H9 (cell line): ENCODE measurements around the gene CTU2. TPM values are rescaled to one million over a fixed set of nuclear protein-coding genes. Genes with fewer than 3 reads are reported as not detected.

Experiments used
- DNase-seq: peaks from one replicate; pipeline ENCODE4 v3.0.0-alpha.2; 2017
- H2AFZ ChIP-seq: one replicate; pipeline ENCODE4 v1.6.1; 2013; ENCODE audit warnings: mild to moderate bottlenecking, low read length, control low read depth, moderate library complexity
- H2AK5ac ChIP-seq: 2 replicates; pipeline ENCODE4 v1.6.1; 2013; ENCODE audit warnings: low read length, control low read depth, mixed read lengths; ENCODE audit not compliant: insufficient read length
- H2BK120ac ChIP-seq: one replicate; pipeline ENCODE4 v1.6.1; 2013; ENCODE audit warnings: low read depth, mild to moderate bottlenecking, low read length, control low read depth, inconsistent platforms; ENCODE audit not compliant: poor library complexity, severe bottlenecking
- H2BK12ac ChIP-seq: 2 replicates; pipeline ENCODE4 v1.6.1; 2013; ENCODE audit warnings: low read length, control low read depth, mixed read lengths, low read depth; ENCODE audit not compliant: insufficient read length
- H2BK15ac ChIP-seq: 2 replicates; pipeline ENCODE4 v1.6.1; 2013; ENCODE audit warnings: low read depth, low read length, control low read depth
- H2BK20ac ChIP-seq: one replicate; pipeline ENCODE4 v1.6.1; 2013; ENCODE audit warnings: low read depth, mild to moderate bottlenecking, low read length, control low read depth, inconsistent platforms; ENCODE audit not compliant: poor library complexity, severe bottlenecking
- H2BK5ac ChIP-seq: 2 replicates; pipeline ENCODE4 v1.6.1; 2013; ENCODE audit warnings: low read length, control low read depth, mixed read lengths; ENCODE audit not compliant: insufficient read length
- H3K14ac ChIP-seq: 2 replicates; pipeline ENCODE4 v1.6.1; 2013; ENCODE audit warnings: low read length, control low read depth; ENCODE audit not compliant: insufficient read depth
- H3K18ac ChIP-seq: 2 replicates; pipeline ENCODE4 v1.6.1; 2013; ENCODE audit warnings: low read depth, mild to moderate bottlenecking, mixed read lengths, low read length, control low read depth; ENCODE audit not compliant: insufficient read length
- H3K23ac ChIP-seq: 2 replicates; pipeline ENCODE4 v1.6.1; 2013; ENCODE audit warnings: low read length, control low read depth, mixed read lengths, low read depth; ENCODE audit not compliant: insufficient read length
- H3K23me2 ChIP-seq: 2 replicates; pipeline ENCODE4 v1.6.1; 2013; ENCODE audit warnings: low read depth, mild to moderate bottlenecking, mixed read lengths, low read length, control low read depth; ENCODE audit not compliant: insufficient read length, poor library complexity, severe bottlenecking
- H3K27ac ChIP-seq: 2 replicates; pipeline ENCODE4 v1.5.1; 2013; ENCODE audit warnings: low read length, control low read depth, mixed read lengths, low read depth; ENCODE audit not compliant: insufficient read length
- H3K27me3 ChIP-seq: 2 replicates; pipeline ENCODE4 v1.6.1; 2013; ENCODE audit warnings: low read length, control low read depth, inconsistent platforms; ENCODE audit not compliant: insufficient read depth
- H3K4ac ChIP-seq: 2 replicates; pipeline ENCODE4 v1.6.1; 2013; ENCODE audit warnings: low read depth, mild to moderate bottlenecking, control low read depth, inconsistent platforms, low read length, moderate library complexity
- H3K4me1 ChIP-seq: 2 replicates; pipeline ENCODE4 v1.6.1; 2013; ENCODE audit warnings: low read length, control low read depth, inconsistent platforms; ENCODE audit not compliant: insufficient read depth
- H3K4me2 ChIP-seq: 2 replicates; pipeline ENCODE4 v1.6.1; 2013; ENCODE audit warnings: low read length, control low read depth, mixed read lengths; ENCODE audit not compliant: insufficient read length, insufficient read depth
- H3K56ac ChIP-seq: 2 replicates; pipeline ENCODE4 v1.6.1; 2013; ENCODE audit warnings: low read depth, mild to moderate bottlenecking, mixed read lengths, low read length, control low read depth; ENCODE audit not compliant: insufficient read length
- H3K79me1 ChIP-seq: 2 replicates; pipeline ENCODE4 v1.6.1; 2013; ENCODE audit warnings: low read depth, mild to moderate bottlenecking, moderate library complexity, low read length, control low read depth, inconsistent platforms; ENCODE audit not compliant: insufficient read depth, poor library complexity, severe bottlenecking
- H3K79me2 ChIP-seq: 2 replicates; pipeline ENCODE4 v1.6.1; 2013; ENCODE audit warnings: low read length, control low read depth, inconsistent platforms; ENCODE audit not compliant: insufficient read depth
- H3K9ac ChIP-seq: 2 replicates; pipeline ENCODE4 v1.6.1; 2013; ENCODE audit warnings: low read length, control low read depth, mixed read lengths; ENCODE audit not compliant: insufficient read length; ENCODE audit errors: extremely low read depth
- H3K9me3 ChIP-seq: one replicate; pipeline ENCODE4 v1.6.1; 2013; ENCODE audit warnings: low read depth, low read length, inconsistent platforms; ENCODE audit not compliant: control insufficient read depth
- H3T11ph ChIP-seq: one replicate; pipeline ENCODE4 v1.6.1; 2013; ENCODE audit warnings: mild to moderate bottlenecking, low read length, control low read depth, inconsistent platforms
- H4K20me1 ChIP-seq: one replicate; pipeline ENCODE4 v1.6.1; 2013; ENCODE audit not compliant: control insufficient read depth, insufficient read length, insufficient read depth
- H4K5ac ChIP-seq: 2 replicates; pipeline ENCODE4 v1.6.1; 2013; ENCODE audit warnings: low read depth, mild to moderate bottlenecking, mixed read lengths, low read length, control low read depth; ENCODE audit not compliant: insufficient read length
- H4K8ac ChIP-seq: replicated peaks from 2 replicates; pipeline ENCODE4 v1.6.1; 2013; ENCODE audit warnings: low read length, control low read depth, mixed read lengths, low read depth; ENCODE audit not compliant: insufficient read length
- H4K91ac ChIP-seq: 2 replicates; pipeline ENCODE4 v1.6.1; 2013; ENCODE audit warnings: low read depth, mild to moderate bottlenecking, moderate library complexity, mixed read lengths, low read length, control low read depth; ENCODE audit not compliant: insufficient read length
- H3K27ac Mint-ChIP-seq, 3 experiments: 2 replicates in 2 of 3; 3 replicates in 1 of 3; pipeline ENCODE4 v1.8.0; 2020 to 2021; ENCODE audit warnings: mixed read lengths in 3 of 3, mild to moderate bottlenecking in 1 of 3, moderate library complexity in 1 of 3
- H3K27me3 Mint-ChIP-seq: 2 replicates; pipeline ENCODE4 v1.8.0; 2021; ENCODE audit warnings: low read depth, mild to moderate bottlenecking, moderate library complexity, mixed read lengths
- H3K36me3 Mint-ChIP-seq, 3 experiments: 2 replicates in 2 of 3; 3 replicates in 1 of 3; pipeline ENCODE4 v1.8.0; 2020 to 2021; ENCODE audit warnings: low read depth in 3 of 3, mixed read lengths in 3 of 3; ENCODE audit not compliant: insufficient read depth in 1 of 3
- H3K4me1 Mint-ChIP-seq, 2 experiments: 2 replicates each; pipeline ENCODE4 v1.8.0; 2020; ENCODE audit warnings: mixed read lengths in 2 of 2
- H3K4me3 Mint-ChIP-seq, 2 experiments: 2 replicates in 1 of 2; 3 replicates in 1 of 2; pipeline ENCODE4 v1.8.0; 2020 to 2021; ENCODE audit warnings: mild to moderate bottlenecking in 2 of 2, mixed read lengths in 2 of 2, moderate library complexity in 1 of 2
- H3K9me3 Mint-ChIP-seq, 2 experiments: 2 replicates in 1 of 2; 3 replicates in 1 of 2; pipeline ENCODE4 v1.8.0; 2020; ENCODE audit warnings: mild to moderate bottlenecking in 2 of 2, mixed read lengths in 2 of 2, moderate library complexity in 1 of 2
- WGBS: extraction: QIAGEN DNeasy Blood & Tissue Kit; methylation state at CpG from one replicate; pipeline ENCODE4 v1.1.7; 2013; ENCODE audit warnings: missing lambda C conversion rate, low lambda C conversion rate, mixed read lengths; ENCODE audit not compliant: insufficient read length; ENCODE audit errors: extremely low coverage; 5-methylcytosine and 5-hydroxymethylcytosine counted together
- total RNA-seq: library from RNA; stranded (reverse); gene quantifications from 2 replicates; pipeline ENCODE4 v1.2.1, GENCODE V29; 2021
- TF ChIP-seq, protein P1 (sequence below): fragments of 200-600 bp; sonication (generic); conservative IDR thresholded peaks from 3 replicates; pipeline ENCODE4 v1.8.0; 2021; ENCODE audit warnings: antibody characterized with exemption, mild to moderate bottlenecking

The CTU2 gene
- total RNA-seq, 1 experiment from 2014 or later, result 32.8 TPM

DNA sequence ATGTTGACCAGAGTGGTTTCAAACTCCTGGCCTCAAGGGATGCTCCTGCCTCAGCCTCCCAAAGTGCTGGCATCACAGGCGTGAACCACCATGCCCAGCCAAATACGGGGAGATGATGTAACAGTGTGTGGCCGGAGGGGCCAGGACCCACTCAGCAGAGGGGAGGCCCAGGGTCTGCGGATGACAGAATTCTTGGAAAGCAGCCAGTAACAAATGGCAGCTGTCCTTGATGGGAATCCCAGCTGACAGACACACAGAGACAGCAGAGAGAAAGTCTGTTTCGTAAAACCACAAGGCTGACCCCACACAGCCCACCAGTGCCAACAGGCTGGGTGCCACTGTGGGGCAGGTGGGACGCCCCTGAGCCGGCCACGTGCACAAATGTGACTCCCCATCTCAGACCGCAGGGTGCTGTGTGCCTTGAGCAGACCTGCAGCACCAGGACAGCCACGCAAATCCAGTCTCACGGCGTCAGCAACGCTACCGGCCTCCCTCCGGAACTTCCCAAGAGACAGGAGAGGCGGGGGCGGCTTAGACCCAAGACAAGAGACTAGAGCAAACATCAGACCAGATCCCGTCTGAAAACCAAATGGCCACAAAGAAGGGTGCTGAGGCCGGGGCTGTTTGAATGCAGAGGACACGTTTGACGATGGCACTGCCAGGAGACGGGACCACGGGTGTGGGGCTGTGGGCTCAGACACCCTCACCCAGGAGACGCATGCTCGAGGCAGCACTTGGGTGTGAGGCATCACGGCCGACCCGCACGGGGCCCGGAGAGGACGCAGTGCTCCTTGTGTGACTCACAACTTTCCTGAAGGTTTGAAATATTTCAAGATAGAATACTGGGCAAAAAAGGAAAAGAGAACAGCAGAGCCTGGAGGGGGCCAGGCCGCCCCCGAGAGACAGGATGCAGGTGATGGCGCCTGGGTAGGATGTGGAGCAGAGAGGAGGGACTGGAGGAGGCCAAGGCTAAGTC, 24.6 kb downstream of the CTU2 start:
- H3K23me2 ChIP-seq, result no peaks in the 10 kb centered on the region
- H3K18ac ChIP-seq, result no peak overlapping the region
- H3T11ph ChIP-seq, result no peak overlapping the region
- Mint-ChIP-seq H3K27me3 (no peaks in the 10 kb centered on the region; the same call in 1 of the 2 replicates), H3K36me3 (peaks cover 5 to 17% (median 13%) of the 10 kb centered on the region in 3 experiments; a peak in 6 of 7 replicates), H3K4me1 (no peaks in the 10 kb centered on the region), H3K9me3 (no peaks in the 10 kb centered on the region), H3K27ac (peak overlapping the region in 2 of 3 experiments; percentile 34 to 81; a peak in 3 of 7 replicates), H3K4me3 (no peak overlapping the region)
- no peaks in the 10 kb centered on the region for H3K27me3 ChIP-seq
- no peak overlapping the region for H3K4ac ChIP-seq
- no peak overlapping the region for H3K56ac ChIP-seq
- H2AFZ ChIP-seq, result no peak overlapping the region
- no peak overlapping the region for H3K14ac ChIP-seq
- no peaks in the 10 kb centered on the region for H3K79me2 ChIP-seq
- H3K27ac ChIP-seq, result no peak overlapping the region
- H3K9me3 ChIP-seq, result no peaks in the 10 kb centered on the region
- H3K4me1 ChIP-seq, result no peaks in the 10 kb centered on the region
- no peak overlapping the region for H2BK5ac ChIP-seq
- no peaks in the 10 kb centered on the region for H4K20me1 ChIP-seq
- no peak for DNase-seq
- TF ChIP-seq, protein P1, sequence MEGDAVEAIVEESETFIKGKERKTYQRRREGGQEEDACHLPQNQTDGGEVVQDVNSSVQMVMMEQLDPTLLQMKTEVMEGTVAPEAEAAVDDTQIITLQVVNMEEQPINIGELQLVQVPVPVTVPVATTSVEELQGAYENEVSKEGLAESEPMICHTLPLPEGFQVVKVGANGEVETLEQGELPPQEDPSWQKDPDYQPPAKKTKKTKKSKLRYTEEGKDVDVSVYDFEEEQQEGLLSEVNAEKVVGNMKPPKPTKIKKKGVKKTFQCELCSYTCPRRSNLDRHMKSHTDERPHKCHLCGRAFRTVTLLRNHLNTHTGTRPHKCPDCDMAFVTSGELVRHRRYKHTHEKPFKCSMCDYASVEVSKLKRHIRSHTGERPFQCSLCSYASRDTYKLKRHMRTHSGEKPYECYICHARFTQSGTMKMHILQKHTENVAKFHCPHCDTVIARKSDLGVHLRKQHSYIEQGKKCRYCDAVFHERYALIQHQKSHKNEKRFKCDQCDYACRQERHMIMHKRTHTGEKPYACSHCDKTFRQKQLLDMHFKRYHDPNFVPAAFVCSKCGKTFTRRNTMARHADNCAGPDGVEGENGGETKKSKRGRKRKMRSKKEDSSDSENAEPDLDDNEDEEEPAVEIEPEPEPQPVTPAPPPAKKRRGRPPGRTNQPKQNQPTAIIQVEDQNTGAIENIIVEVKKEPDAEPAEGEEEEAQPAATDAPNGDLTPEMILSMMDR, result no peak
- no peak overlapping the region for H3K9ac ChIP-seq
- no peak overlapping the region for H3K23ac ChIP-seq
- no peak overlapping the region for H2BK15ac ChIP-seq
- H3K4me2 ChIP-seq, result no peak overlapping the region
- no peak overlapping the region for H4K8ac ChIP-seq
- H2BK12ac ChIP-seq, result no peak overlapping the region
- no peak overlapping the region for H2AK5ac ChIP-seq
- no peak overlapping the region for H4K91ac ChIP-seq
- no peak overlapping the region for H2BK120ac ChIP-seq
- no CpG with 5 or more reads among the region's 34 CpGs for WGBS
- H2BK20ac ChIP-seq, result no peak overlapping the region
- H3K79me1 ChIP-seq, result no peaks in the 10 kb centered on the region
- H4K5ac ChIP-seq, result no peak overlapping the region
